Measurements from ENCODE around the gene DISC1. TPM values are rescaled to one million over a fixed set of nuclear protein-coding genes. Genes with fewer than 3 reads are reported as not detected.

Gene DISC1
- total and polyA plus RNA-seq, 2 of the 13 experiments (the other 11 are each of a cell fraction or from before 2014, with no cell fraction given), result 4.2 to 4.6 TPM

GRCh38 chr1:231708394-231708793 lies 81.8 kb downstream of the DISC1 start (continued):
- TF ChIP-seq GRHL1 (CRISPR knock-in tag; conservative IDR thresholded peaks at IDR 0.05), result no peak

DNA sequence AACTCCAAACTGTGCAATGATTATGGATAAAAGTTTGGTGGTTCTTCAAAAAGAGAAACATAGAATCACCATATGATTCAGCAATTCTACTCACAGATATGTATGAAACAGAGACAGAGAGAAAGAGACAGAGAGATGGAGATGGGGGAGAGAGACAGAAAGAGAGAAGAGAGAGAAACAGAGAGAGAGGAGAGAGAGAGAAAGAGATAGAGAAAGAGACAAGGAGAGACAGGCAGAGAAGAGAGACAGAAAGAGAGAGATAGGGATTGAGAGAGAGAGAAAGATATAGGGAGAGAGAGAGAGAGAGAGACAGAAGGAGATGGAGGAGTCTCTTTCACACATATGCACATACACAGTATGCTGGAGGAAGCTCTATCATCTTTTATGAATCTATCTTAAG lies 87.8 kb downstream of the DISC1 start:
- in situ Hi-C loops (cut with HindIII; ENCODE audit: extremely low pct_ligation_motif_present, low pct_unique_long_range_greater_than_20kb), result no loop called here
- Histone ChIP-seq H3K4me1 (ENCODE audit: insufficient read depth, low read length) (peaks cover 2% of the 10 kb centered on the region), H3K9ac (ENCODE audit: insufficient read depth, low read depth, low read length) (no peak overlapping the region), H3K27ac (ENCODE audit: extremely low read length, insufficient read depth, low read length) (no peak overlapping the region), H3K79me2 (ENCODE audit: insufficient read depth, low read length) (no peaks in the 10 kb centered on the region), H2AFZ (ENCODE audit: low read length) (no peak overlapping the region), H3K27me3 (ENCODE audit: control insufficient read depth in 1 of 2, insufficient read depth in 2 of 2, low read length in 2 of 2) (no peaks in the 10 kb centered on the region; a peak in 1 of 5 replicates), H3K36me3 (replicated peaks in 1 of 2; ENCODE audit: control insufficient read depth in 1 of 2, insufficient read depth in 2 of 2, low read length in 2 of 2) (no peaks in the 10 kb centered on the region), H3K9me3 (ENCODE audit: low read length) (no peaks in the 10 kb centered on the region), H4K20me1 (ENCODE audit: insufficient read depth, low read length) (no peaks in the 10 kb centered on the region), H3K4me2 (ENCODE audit: low read depth, low read length) (no peak overlapping the region), H3K4me3 (replicated peaks in 1 of 3; ENCODE audit: insufficient read depth in 1 of 3, low read depth in 2 of 3, low read length in 3 of 3) (no peak overlapping the region)
- intact Hi-C loops (cut with micrococcal nuclease; ENCODE audit: unreplicated experiment), result no loop called here
- BruUV-seq (replicated peaks), result no TSS peak
- ATAC-seq (no peak), DNase-seq (ENCODE audit: low spot score) (no peak), FAIRE-seq (no peak)
- ChIA-PET CTCF (ENCODE audit: low intra/inter-chr PET ratio, low total read pairs) (no interaction called here), POLR2A (no interaction called here)
- TF ChIP-seq, protein P1, sequence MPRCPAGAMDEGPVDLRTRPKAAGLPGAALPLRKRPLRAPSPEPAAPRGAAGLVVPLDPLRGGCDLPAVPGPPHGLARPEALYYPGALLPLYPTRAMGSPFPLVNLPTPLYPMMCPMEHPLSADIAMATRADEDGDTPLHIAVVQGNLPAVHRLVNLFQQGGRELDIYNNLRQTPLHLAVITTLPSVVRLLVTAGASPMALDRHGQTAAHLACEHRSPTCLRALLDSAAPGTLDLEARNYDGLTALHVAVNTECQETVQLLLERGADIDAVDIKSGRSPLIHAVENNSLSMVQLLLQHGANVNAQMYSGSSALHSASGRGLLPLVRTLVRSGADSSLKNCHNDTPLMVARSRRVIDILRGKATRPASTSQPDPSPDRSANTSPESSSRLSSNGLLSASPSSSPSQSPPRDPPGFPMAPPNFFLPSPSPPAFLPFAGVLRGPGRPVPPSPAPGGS (CRISPR knock-in tag; IDR thresholded peaks at IDR 0.05), result no peak
- TF ChIP-seq KMT2A (CRISPR knock-in tag; IDR thresholded peaks at IDR 0.05), result no peak
- no peak for TF ChIP-seq LBX2 (CRISPR knock-in tag; IDR thresholded peaks at IDR 0.05; ENCODE audit: borderline replicate concordance)
- no peak for TF ChIP-seq TFAP4 (IDR thresholded peaks at IDR 0.05; ENCODE audit: borderline replicate concordance, low read depth)
- TF ChIP-seq PAX8 (CRISPR knock-in tag; IDR thresholded peaks at IDR 0.05; ENCODE audit: borderline replicate concordance), result no peak
- no peak for TF ChIP-seq ZNF784 (CRISPR knock-in tag; IDR thresholded peaks at IDR 0.05; ENCODE audit: borderline replicate concordance)
- no peak for TF ChIP-seq POGZ (CRISPR knock-in tag; IDR thresholded peaks at IDR 0.05)
- TF ChIP-seq, protein P2, sequence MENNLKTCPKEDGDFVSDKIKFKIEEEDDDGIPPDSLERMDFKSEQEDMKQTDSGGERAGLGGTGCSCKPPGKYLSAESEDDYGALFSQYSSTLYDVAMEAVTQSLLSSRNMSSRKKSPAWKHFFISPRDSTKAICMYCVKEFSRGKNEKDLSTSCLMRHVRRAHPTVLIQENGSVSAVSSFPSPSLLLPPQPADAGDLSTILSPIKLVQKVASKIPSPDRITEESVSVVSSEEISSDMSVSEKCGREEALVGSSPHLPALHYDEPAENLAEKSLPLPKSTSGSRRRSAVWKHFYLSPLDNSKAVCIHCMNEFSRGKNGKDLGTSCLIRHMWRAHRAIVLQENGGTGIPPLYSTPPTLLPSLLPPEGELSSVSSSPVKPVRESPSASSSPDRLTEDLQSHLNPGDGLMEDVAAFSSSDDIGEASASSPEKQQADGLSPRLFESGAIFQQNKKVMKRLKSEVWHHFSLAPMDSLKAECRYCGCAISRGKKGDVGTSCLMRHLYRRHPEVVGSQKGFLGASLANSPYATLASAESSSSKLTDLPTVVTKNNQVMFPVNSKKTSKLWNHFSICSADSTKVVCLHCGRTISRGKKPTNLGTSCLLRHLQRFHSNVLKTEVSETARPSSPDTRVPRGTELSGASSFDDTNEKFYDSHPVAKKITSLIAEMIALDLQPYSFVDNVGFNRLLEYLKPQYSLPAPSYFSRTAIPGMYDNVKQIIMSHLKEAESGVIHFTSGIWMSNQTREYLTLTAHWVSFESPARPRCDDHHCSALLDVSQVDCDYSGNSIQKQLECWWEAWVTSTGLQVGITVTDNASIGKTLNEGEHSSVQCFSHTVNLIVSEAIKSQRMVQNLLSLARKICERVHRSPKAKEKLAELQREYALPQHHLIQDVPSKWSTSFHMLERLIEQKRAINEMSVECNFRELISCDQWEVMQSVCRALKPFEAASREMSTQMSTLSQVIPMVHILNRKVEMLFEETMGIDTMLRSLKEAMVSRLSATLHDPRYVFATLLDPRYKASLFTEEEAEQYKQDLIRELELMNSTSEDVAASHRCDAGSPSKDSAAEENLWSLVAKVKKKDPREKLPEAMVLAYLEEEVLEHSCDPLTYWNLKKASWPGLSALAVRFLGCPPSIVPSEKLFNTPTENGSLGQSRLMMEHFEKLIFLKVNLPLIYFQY (CRISPR knock-in tag; IDR thresholded peaks at IDR 0.05; ENCODE audit: borderline replicate concordance), result no peak
- no peak for TF ChIP-seq MTA1 (CRISPR knock-in tag; IDR thresholded peaks at IDR 0.05; ENCODE audit: borderline replicate concordance)
